A549 (cell line): Measurements from ENCODE around the gene KIF16B.

Experiments used
- CBX2 ChIP-seq: fragments of 200-600 bp; sonication (generic); IDR thresholded peaks from 2 replicates; pipeline ENCODE4 v1.6.1; 2016; ENCODE audit warnings: low read depth, mild to moderate bottlenecking, borderline replicate concordance
- CEBPB ChIP-seq, 2 experiments: fragments of >200 bp in 1 of 2; sonication (Bioruptor Twin) in 1 of 2; formaldehyde crosslinking in 1 of 2; IDR thresholded peaks; 2 replicates each; pipeline ENCODE4 v1.6.1; 2012 to 2016
- CHD2 ChIP-seq: fragments of 150-350 bp; IDR thresholded peaks from 2 replicates; pipeline ENCODE4 v1.6.1; 2014; ENCODE audit warnings: low read length; ENCODE audit not compliant: partially characterized antibody
- CTCF ChIP-seq: fragments of >200 bp; sonication (Bioruptor Twin); formaldehyde crosslinking; IDR thresholded peaks from 3 replicates; pipeline ENCODE4 v1.5.1; 2016
- EP300 ChIP-seq, 2 experiments: fragments of >200 bp; sonication (Bioruptor Twin); formaldehyde crosslinking; IDR thresholded peaks; 2 replicates in 1 of 2; 3 replicates in 1 of 2; pipeline ENCODE4 v1.6.1; 2016 to 2017
- KDM5A ChIP-seq: fragments of 200-600 bp; sonication (generic); IDR thresholded peaks from 2 replicates; pipeline ENCODE4 v1.6.1; 2016; ENCODE audit warnings: antibody characterized with exemption, mild to moderate bottlenecking
- MAZ ChIP-seq: fragments of 150-350 bp; IDR thresholded peaks from 2 replicates; pipeline ENCODE4 v1.6.1; 2014; ENCODE audit warnings: antibody characterized with exemption, low read depth, low read length, borderline replicate concordance
- MYC ChIP-seq: IDR thresholded peaks from 2 replicates; pipeline ENCODE4 v1.6.1; 2012; ENCODE audit warnings: mild to moderate bottlenecking, inconsistent platforms, low read length, improper control_type of control experiment, borderline replicate concordance
- NR3C1 ChIP-seq: fragments of >200 bp; sonication (Bioruptor Twin); formaldehyde crosslinking; IDR thresholded peaks from 3 replicates; pipeline ENCODE4 v1.6.1; 2017
- POLR2A ChIP-seq: IDR thresholded peaks from 2 replicates; pipeline ENCODE4 v1.6.1; 2012; ENCODE audit warnings: mild to moderate bottlenecking, low read length
- POLR2AphosphoS2 ChIP-seq: conservative IDR thresholded peaks from 2 replicates; pipeline ENCODE4 v1.6.1; 2012; ENCODE audit warnings: low read length, improper control_type of control experiment, inconsistent platforms
- RARB ChIP-seq: fragments of 250-450 bp; sonication (Bioruptor Pico); IDR thresholded peaks from 2 replicates; pipeline ENCODE4 v1.8.0; 2021; ENCODE audit warnings: mild to moderate bottlenecking, moderate library complexity
- SMC3 ChIP-seq: fragments of >200 bp; sonication (Bioruptor Twin); formaldehyde crosslinking; IDR thresholded peaks from 3 replicates; pipeline ENCODE4 v1.6.1; 2018; ENCODE audit warnings: inconsistent platforms
- TF ChIP-seq, protein P1 (sequence below): fragments of 250-450 bp; sonication (Bioruptor Pico); IDR thresholded peaks from 2 replicates; pipeline ENCODE4 v1.5.0; 2021; ENCODE audit warnings: mild to moderate bottlenecking, moderate library complexity, borderline replicate concordance

GRCh38 chr20:16240355-16240754 lies 332.9 kb downstream of the KIF16B start:
- TF ChIP-seq RARB (CRISPR knock-in tag) (no peak), CTCF (no peak), CEBPB (IDR thresholded peaks at IDR 0.05) (no peak), MAZ (no peak), POLR2AphosphoS2 (no peak), POLR2A (no peak), NR3C1 (no peak), KDM5A (no peak), SMC3 (no peak), MYC (no peak), EP300 (IDR thresholded peaks at IDR 0.05) (no peak), CBX2 (no peak), CHD2 (no peak)
- TF ChIP-seq, protein P1, sequence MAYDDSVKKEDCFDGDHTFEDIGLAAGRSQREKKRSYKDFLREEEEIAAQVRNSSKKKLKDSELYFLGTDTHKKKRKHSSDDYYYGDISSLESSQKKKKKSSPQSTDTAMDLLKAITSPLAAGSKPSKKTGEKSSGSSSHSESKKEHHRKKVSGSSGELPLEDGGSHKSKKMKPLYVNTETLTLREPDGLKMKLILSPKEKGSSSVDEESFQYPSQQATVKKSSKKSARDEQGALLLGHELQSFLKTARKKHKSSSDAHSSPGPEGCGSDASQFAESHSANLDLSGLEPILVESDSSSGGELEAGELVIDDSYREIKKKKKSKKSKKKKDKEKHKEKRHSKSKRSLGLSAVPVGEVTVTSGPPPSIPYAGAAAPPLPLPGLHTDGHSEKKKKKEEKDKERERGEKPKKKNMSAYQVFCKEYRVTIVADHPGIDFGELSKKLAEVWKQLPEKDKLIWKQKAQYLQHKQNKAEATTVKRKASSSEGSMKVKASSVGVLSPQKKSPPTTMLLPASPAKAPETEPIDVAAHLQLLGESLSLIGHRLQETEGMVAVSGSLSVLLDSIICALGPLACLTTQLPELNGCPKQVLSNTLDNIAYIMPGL: no peak
